GM21381 (cell line): ENCODE measurements around the gene FAM222B.
A peak's percentile ranks its signal among the peaks of the same experiment; 100 is the strongest.
"Not testable (repeated sequence)": the region's sequence is repeated elsewhere in the genome, so short reads cannot be mapped to it uniquely, and the experiment has no call there.

Experiments
- ATAC-seq: cut with Tn5 transposase; IDR thresholded peaks from one replicate; pipeline ENCODE4 v1.9.1; 2021; ENCODE audit warnings: mild to moderate bottlenecking, moderate library complexity; ENCODE audit not compliant: unreplicated experiment

Gene FAM222B

DNA sequence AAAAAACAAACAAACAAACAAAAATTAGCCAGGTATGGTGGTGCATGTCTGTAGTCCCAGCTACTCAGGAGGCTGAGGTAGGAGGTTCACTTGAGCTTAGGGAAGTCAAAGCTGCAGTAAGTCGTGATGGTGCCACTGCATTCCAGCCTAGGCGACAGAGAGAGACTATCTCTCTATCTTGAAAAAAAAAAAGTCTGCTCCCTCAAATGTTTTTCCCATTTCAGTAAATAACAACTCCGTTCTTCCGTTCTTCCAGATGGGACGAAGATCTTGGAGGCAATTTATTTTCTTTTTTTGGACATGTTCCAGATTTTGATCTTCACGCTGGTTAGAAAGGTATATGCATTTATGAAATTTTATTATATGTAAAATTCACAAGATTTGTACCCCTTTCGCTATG is 31.2 kb upstream of the FAM222B start:
- no peak for ATAC-seq

DNA sequence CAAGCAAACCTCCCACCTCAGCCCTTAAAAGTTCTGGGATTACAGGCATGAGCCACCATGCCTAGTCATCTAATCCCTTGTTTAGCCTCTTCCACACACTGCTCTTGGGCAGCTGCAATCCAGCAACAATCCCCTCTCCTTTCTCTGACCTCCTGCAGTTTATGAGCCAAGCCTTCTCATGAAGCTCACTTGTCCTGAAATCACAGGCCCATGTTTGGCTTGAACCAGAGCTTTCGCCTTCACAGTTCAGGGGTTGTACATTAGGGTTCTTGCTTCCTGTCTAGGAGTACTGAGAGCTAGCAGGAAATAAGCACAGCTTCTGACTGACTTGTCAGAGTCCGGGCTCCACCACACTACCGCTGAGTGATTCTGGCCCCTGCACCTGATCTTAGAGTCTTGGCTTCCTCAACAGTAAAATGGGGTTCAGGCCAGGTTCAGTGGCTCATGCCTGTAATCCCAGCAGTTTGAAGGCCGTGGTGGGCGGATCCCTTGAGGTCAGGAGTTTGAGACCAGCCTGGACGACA is 28.5 kb upstream of the FAM222B start:
- peak; percentile 90 for ATAC-seq

DNA sequence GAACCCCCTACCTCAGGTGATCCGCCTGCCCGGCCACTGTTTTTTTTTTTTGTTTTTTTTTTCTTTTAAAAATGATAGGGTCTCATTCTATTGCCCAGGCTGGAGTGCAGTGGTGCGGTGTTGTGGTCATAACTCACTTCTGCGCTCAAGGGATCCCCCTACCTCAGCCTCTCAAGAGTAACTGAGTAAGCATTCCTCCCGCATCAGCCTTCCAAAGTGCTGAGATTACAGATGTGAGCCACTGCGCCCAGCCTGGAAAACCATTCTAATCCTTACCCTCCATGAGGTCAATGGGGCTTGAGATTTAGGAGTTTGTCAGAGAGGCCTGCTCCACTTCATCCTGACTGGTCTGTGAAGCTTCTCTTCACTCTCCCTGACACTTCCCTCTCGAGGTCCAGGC is 24.7 kb upstream of the FAM222B start:
- ATAC-seq: no peak

DNA sequence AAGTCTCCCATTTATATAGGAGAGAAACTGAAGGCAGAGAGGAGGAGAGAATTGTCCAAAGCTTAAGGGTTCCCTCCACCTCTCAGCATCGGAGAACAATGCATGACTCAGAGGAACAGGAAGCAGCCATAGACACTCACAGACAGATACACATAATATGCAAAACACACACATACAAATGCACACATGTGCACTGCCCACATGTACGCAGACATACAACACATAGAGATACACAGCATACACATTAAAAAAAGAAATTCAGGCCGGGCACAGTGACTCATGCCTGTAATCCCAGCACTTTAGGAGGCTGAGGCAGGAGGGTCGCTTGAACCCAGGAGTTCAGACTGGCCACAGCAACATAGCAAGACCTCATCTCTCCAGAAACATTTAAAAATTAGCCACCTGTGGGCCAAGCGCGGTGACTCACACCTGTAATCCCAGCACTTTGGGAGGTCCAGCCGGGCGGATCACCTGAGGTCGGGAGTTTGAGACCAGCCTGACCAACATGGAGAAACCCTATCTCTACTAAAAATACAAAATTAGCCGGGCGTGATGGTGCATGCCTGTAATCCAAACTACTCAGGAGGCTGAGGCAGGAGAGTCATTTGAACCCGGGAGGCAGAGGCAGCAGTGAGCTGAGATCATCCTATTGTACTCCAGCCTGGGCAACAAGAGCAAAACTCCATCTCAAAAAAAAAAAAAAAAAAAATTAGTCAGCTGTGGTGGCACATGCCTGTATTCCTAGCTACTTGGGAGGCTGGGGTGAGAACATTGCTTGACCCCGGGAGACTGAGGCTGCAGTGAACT is 23.6 kb upstream of the FAM222B start:
- ATAC-seq: no peak

DNA sequence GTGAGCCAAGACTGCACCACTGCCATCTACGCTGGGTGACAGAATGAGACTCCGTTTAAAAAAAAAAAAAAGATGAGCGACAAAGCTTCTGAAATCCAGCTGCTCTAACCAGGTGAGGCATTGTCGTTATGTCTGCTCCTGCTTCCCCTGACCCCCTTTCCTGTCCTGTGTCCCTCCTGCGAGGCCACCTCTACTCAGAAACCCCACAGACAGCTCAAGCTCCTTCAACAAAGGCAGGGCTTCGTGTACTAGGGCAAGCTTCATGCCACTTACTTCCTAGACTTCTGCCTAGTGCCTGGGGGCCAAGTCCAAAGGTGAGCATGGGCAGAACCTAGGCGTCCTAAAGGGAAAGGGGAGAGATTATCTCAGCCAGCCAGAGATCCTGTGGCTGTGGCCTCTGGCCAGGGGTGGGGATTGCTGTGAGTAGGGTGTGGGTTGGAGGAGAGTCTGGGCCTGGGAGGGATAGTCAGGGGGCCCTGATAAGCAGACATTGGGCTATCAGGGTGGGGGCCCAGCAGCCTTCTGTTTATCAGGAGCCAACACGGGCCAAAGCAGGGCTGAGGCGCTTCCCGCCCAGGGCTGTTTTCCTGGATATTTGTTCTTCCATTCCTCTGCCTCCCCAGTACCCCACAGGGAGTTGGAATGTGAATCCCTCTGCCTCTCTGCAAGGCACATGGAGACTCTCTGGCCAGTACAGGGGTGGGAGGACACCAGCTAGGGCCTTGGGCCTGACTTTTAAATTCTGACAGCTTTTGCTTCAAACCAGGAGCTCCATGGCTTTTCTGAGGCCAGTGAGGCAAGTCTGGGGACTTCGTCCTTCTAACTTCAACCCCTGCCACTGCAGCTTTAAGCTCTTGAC is 22.6 kb upstream of the FAM222B start:
- ATAC-seq: no peak

DNA sequence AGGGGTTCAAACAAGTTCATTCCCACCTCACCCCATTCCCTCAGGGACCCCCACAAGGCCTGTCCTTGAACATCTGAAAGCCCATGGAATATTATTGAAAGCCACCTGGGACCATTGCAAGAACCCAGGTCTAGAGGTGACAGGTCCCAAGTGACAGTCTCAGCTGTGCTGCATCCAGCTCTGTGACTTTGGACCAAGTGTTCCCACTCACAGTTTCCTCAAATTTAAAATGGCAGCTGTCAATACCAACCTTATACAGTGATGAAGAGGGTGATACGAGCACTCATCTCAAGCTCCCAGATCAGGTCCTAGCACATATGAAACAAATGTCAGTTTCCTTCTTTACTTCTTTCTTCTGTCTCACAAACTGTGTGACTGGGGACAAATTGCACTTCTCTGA is 21.4 kb upstream of the FAM222B start:
- no peak for ATAC-seq

DNA sequence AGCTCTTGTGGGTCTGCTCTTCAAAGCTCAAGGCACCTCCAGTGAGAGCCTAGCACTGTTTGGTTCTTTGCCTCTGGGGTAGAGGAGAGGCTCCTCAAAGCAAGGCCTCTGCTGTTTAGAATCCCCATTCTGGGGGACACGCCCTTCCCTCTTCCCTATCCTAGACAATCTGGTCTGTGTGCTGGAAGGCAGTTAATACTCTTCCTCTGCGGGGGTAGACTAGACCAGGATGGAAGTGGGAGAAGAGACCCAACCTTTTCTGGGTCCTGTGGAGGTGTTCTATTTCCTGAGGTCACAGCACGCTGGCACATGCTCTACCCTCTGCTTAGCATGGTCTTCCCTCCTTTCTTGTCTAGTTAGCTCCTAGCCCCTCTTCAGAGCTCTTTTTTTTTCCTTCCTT is 20.0 kb upstream of the FAM222B start:
- no peak for ATAC-seq

DNA sequence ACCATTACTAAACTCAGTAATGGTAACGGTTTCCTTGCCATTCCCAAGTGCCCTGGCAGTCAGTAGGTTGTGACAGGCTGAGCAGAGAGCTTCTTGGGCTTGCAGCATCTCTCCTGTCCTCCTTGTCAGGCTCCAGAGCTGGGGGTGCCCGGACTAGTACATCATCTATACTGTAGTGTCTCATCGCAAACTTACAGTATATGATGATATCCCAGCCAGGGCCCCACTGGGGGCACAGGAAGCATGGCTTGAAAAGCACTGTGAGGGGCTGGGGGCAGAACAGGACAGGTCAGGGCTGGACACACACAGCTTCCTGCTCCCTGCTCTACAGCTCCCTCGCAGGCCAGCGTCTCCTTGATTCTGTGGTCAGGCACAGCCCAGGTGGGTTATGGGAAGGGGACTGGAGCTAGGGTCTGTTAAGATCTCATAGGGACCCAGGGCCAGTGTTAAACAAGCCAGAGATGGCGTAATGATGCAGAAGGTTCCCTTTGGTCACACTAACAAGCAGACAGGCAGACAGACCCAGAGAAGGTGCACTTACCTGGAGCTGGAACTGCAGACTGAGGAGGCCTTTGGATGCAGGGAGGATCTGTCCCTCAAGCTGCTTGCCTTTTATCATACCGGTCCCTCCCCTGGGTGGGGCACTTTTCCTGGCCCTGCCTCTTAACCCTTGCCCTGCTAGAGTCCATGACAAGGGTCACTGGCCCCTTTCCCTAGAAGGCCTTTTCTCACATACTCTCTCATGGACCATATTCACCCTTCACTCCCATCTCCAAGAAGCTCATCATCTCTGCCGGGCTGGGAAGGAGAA is 19.0 kb upstream of the FAM222B start:
- ATAC-seq: no peak

DNA sequence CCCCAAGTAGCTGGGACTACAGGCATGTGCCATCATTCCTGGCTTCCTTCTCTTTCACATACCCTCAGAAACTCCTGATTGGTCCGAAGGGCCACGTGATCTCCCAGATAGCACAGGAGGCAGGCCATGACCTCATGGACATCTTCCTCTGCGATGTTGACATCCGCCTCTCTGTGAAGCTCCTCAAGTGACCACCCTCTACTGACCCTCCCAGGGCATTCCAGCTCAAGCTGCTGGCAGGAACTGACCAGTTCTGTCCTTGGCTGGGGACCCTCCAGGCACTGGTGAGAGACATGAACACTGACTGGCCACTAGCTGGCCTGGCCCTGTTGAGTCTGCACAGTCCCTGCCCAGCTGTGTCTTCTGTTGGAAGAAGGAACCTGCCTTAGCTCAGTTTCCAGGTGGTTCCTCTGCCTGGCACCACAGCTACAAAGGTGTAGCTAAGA is 17.8 kb upstream of the FAM222B start:
- ATAC-seq: no peak

DNA sequence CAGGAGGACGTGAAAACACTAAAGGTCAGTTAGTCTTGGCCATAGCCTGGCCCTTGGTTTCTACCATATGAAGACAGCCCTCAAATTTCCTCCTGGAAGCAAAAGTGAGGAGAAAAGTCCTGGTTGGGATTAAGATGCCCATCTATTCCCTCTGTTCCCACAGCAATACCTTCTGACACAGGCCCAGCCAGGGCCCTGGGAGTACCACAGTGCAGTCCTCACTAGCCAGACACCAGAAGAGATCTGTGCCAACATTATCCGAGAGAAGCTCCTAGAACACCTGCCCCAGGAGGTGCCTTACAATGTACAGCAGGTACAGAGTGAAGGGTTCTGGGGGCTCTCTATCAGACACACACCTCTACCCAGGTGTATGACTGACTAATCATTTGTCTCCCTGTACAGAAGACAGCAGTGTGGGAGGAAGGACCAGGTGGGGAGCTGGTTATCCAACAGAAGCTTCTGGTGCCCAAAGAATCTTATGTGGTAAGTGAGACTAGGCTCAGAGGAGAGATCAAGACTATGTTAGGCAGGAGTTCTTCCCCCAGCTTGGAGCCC is 16.3 kb upstream of the FAM222B start:
- ATAC-seq: no peak

DNA sequence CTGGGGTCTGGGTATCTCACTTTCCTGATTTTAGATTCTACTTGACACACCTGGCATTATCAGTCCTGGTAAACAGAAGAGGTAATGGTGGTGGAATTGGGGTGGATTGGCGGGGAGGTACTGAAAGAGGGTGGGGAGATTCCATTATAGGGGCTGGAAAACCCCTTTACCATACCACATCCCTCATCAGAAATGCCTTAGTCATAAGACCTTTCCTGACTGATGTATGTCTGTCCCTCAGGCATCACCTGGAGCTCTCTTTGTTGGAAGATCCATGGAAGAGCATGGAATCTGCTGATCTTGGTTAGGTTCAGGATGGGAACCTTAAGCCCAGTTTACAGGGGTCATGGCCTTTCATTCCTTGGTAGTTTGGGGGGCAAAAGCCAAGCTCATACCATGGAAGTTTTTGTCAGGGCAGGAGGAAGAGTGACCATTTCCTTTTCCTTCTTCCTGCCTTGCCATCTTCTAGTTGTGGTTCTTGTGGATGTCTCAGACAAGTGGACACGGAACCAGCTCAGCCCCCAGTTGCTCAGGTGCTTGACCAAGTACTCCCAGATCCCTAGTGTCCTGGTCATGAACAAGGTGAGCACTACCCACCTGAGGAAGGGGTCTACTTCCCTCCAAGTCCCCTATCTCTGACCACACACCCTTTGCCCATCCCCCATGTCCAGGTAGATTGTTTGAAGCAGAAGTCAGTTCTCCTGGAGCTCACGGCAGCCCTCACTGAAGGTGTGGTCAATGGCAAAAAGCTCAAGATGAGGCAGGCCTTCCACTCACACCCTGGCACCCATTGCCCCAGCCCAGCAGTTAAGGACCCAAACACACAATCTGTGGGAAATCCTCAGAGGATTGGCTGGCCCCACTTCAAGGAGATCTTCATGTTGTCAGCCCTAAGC is 15.6 kb upstream of the FAM222B start:
- no peak for ATAC-seq

DNA sequence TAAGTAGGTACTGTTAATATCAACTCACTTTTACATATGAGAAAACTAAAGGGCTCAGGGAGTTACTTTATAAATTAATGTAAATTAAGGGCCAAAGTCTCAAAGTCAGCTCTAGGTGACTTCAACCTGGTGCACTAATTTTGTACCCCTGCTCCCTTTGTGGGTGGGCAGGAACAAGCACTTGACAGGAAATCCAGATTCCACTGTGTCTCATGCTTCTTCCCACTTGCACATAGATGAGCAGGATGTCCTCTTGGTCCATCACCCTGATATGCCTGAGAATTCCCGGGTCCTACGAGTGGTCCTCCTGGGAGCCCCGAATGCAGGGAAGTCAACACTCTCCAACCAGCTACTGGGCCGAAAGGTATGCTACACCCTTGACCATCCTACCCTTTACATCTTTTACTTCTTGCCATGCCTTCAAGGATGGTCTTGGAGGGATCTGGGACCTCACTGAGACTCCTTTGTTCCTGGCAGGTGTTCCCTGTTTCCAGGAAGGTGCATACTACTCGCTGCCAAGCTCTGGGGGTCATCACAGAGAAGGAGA is 13.5 kb upstream of the FAM222B start:
- ATAC-seq: no peak

DNA sequence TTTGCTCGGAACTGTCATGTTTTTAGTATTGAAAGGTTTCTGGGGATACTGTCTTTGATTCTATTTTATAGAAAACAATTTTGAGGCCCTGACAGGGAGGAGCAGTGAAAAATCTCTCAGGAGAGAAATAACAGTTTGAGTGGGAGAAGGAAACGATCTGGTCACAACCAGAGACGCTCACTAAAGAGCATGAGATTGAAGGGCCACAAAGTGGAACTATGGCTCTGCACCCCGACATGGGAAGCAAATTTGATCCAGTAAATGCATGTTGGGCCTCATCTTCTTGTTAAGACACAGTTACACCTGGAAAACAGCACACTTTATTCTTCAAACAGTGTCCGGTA is 12.7 kb upstream of the FAM222B start:
- no peak for ATAC-seq

DNA sequence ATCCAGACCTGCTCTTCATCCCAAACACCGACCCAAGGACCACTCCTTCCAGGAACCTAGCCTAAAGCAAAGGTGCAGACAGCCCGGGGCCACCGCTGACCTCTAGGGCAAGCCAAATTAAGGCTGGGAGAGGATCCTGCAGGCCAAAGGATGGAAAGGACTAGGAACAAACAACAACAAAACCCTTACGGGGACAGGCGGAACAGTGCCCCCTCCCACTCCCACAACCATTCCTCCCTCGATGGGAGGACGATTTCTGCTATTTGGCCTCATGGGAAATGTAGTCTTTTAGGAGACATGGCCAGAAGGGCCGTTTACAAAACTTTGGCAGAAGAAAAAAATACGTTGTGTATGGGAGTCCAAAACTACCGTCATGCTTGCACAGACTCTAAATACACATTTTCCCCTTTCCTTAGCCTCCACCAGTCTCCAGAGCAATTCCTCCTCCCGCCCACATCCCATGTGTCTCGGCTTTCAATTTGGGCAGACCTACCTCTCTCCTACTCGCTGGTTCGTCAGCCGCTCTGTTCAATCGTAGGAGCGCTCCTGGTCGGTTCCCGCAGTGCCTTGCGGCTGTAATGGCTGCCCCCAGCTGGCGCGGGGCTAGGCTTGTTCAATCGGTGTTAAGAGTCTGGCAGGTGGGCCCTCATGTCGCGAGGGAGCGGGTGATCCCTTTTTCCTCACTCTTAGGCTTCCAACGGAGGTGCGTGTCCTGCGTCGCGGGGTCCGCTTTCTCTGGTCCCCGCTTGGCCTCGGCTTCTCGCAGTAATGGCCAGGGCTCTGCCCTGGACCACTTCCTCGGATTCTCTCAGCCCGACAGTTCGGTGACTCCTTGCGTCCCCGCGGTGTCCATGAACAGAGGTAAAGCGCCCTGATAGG is 12.1 kb upstream of the FAM222B start, which contains the start of gene ERAL1:
ERAL1 (plus strand) TSS at position 560 of the 879 bp plus-strand sequence; CDS start at position 579, 19 bp downstream.
- ATAC-seq: peak; percentile 87

DNA sequence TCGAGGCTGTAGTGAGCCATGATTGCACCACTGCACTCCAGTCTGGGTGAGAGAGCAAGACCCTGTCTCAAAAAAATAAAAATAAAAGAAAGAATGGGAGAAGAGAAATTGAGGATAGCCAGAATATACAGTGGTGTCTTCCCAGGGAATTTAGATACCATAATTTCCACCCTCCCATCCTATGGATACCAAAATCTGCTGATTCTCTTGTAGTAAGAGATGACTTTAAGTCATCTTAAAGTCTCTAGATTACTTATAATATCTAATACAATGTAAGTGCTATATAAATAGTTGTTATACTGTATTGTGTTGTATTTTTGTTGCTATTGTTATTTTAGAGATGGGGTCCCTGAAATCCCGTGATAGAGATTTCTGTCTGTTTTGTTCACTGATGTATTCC is 10.7 kb upstream of the FAM222B start:
- ATAC-seq: no peak

DNA sequence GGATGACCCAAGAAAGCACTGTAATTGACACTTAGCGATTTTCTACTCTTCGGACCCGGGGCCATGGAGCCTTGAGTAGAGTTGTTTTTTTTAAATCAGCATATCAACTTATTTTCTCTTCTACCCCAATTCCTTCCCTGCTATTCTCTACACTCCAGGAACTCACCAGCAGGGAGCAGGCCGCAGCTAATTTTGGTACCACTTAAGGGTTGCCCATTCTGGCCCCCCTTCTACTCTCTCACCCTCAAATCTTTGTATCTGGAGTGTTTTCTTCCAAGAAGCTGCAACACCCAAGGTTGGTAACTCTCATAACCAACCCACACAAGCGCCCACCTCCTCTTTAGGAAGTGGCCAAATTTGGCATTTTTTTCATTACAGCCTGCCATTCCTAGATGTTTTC is 6.7 kb upstream of the FAM222B start:
- no peak for ATAC-seq

DNA sequence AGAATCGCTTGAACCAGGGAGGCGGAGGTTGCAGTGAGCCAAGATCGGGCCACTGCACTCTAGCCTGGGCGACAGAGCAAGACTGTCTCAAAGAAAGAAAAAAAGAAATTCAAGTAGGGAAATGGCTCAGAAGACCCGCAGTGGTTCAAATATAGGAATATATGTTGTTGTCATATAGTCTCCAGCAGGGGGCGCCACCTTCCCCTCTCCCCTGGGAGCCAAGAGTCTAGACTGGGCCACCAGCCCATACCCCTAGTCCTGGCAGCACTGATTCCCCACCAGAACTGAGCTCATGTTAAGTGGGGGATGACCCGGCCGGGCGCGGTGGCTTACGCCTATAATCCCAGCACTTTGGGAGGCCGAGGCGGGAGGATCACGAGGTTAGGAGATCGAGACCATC is 6.1 kb upstream of the FAM222B start:
- ATAC-seq: not testable (repeated sequence)

DNA sequence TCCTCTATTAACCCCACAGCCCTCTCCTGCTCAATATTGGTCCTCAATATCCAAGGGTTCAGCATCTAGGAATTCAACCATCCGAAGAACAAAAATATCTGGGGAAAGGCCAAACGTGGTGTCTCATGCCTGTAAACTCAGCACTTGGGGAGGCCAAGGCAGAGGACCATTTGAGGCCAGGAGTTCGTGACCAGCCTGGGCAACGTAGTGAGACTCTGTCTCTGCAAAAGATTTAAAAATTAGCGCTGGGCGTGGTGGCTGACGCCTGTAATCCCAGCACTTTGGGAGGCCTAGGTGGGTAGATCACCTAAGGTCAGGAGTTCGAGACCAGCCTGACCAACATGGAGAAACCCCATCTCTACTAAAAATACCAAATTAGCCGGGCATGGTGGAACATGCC is 4.1 kb upstream of the FAM222B start:
- not testable (repeated sequence) for ATAC-seq
